ENCODE measurements around the gene TRPC6.

GRCh38 chr11:101523634-101524260 lies 60.1 kb downstream of the TRPC6 start:
- TF ChIP-seq CTCF (IDR thresholded peaks at IDR 0.05) (no peak), POLR2A (IDR thresholded peaks at IDR 0.05) (no peak)
